VCaP (cell line): ENCODE data around the gene DUSP21.
"Not testable (repeated sequence)": the region's sequence is repeated elsewhere in the genome, so short reads cannot be mapped to it uniquely, and the experiment has no call there.

Experiments
- H3K27ac ChIP-seq: fragments of 450-650 bp; 2 replicates; pipeline ENCODE4 v1.5.1; 2017
- TF ChIP-seq, protein P1 (sequence below): fragments of 450-650 bp; conservative IDR thresholded peaks from 2 replicates; pipeline ENCODE4 v1.5.1; 2017; ENCODE audit warnings: mild to moderate bottlenecking, moderate library complexity

Gene DUSP21

DNA sequence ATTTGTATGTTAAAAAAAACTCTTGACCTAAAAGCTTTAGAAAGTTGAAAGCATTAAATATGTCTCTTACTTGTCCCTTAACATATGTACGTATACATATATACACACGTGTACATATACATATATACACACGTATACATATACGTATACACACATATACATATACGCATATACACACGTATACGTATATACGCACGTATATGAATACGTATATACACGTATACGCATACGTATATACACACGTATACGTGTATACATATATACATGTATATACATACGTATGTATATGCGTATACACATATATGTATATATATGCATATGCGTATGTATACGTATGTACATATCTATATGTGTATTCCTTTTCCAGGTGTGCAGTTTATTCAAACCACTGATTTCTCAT is 32.9 kb downstream of the DUSP21 start:
- H3K27ac ChIP-seq, result no peak overlapping the region
- TF ChIP-seq, protein P1, sequence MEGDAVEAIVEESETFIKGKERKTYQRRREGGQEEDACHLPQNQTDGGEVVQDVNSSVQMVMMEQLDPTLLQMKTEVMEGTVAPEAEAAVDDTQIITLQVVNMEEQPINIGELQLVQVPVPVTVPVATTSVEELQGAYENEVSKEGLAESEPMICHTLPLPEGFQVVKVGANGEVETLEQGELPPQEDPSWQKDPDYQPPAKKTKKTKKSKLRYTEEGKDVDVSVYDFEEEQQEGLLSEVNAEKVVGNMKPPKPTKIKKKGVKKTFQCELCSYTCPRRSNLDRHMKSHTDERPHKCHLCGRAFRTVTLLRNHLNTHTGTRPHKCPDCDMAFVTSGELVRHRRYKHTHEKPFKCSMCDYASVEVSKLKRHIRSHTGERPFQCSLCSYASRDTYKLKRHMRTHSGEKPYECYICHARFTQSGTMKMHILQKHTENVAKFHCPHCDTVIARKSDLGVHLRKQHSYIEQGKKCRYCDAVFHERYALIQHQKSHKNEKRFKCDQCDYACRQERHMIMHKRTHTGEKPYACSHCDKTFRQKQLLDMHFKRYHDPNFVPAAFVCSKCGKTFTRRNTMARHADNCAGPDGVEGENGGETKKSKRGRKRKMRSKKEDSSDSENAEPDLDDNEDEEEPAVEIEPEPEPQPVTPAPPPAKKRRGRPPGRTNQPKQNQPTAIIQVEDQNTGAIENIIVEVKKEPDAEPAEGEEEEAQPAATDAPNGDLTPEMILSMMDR, result no peak

DNA sequence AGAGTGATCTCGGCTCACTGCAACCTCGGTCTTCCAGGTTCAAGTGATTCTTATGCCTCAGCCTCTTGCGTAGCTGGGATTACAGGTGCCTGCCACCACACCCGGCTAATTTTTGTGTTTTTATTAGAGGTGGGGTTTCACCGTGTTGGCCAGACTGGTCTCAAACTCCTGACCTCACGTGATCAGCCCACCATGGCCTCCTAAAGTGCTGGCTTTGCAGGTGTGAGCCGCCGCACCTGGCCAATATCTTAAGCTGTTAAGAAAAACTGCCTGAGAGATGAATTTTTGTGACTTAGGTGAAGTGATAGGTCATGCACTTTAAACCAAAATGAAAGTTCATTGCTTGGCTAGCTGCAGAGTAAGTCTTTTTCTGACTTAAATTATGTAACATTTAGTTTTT is 35.0 kb downstream of the DUSP21 start:
- TF ChIP-seq, protein P1, result no peak
- H3K27ac ChIP-seq, result no peak overlapping the region

DNA sequence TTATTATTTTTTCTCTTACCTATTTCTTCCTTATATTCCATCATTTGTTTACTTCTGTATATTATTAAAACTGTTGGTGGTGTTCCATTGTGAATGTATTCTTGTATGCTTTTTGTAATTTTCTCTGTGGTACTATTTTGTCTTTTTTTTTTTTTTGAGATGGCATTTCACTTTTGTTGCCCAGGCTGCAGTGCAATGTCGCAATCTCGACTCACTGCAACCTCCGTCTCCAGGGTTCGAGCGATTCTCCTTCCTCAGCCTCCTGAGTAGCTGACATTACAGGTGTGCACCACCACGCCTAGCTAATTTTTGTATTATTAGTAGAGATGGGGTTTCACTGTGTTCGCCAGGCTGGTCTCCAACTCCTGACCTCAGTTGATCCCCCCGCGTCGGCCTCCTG is 37.7 kb downstream of the DUSP21 start:
- no peak overlapping the region for H3K27ac ChIP-seq

DNA sequence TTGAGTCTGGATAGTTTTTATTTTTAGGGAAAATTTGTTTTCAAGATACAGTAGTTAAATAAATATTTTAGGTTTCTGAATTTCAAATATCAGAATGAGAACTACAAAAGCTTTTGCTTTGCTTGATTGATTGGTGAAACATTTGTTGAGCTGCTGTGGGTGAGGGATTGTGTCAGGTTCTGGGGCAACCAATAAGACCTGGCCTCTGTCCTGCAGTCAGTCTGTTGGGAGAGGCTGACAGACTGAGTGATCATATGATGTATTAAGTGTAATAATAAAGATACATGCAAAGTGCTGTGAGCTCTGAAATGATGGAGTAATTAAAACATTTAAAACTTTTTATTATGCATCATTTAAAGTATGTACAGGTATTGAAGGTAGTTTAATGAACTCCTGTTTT is 38.8 kb downstream of the DUSP21 start:
- TF ChIP-seq, protein P1, result no peak
- no peak overlapping the region for H3K27ac ChIP-seq

More for the DNA sequence above, 37.7 kb downstream of the DUSP21 start:
- TF ChIP-seq, protein P1, result no peak

DNA sequence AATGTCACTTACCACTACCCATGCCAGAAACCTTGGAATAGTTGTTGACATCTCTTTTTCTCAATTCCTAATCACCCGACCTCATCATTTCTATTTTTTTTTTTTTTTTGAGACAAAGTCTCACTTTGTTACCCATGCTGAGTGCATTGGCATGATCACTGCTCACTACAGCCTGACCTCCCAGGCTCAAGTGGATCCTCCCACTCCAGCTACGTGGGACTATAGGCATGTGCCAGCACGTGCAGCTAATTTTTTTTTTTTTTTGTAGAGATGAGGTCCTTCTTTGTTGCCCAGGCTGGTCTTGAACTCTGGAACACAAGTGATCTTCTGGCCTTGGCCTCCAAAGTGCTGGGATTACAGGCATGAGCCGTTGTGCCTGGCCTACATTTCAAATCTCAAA is 41.1 kb downstream of the DUSP21 start:
- TF ChIP-seq, protein P1, result no peak
- H3K27ac ChIP-seq, result no peak overlapping the region

DNA sequence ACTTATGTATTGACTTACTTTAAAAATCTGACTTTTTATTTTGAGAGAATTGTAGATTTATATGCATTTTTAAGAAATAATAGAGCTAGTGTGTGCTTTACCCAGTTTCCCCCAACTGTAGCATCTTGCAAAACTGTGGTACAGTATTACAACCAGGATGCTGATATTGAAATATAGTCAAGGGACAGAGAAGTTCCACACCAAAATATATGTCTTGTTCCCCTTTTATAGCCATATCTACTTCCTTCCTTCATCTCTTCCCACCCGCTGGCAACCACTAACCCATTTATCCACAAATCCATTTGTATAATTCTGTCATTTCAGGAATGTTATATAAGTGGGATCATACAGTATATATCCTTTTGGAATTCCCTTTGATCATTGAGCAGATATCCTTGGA is 46.0 kb downstream of the DUSP21 start:
- no peak overlapping the region for H3K27ac ChIP-seq
- TF ChIP-seq, protein P1, result no peak

DNA sequence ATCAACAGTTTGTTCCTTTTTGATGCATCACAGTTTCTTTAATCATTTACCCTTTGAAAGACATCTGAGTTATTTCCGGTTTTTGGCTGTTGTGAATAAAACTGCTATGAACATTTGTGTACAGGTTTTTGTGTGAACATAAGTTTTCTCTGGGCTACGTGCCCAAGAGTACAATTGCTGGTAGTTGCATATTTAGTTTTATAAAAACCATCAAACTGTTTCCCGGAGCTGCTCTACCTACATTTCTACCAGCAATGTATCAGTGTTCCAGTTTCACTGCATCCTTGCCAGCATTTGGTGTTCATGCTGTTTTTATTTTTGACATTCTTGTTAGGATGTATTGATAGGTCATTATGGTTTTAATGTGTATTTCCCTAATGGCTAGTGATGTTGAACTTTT is 46.4 kb downstream of the DUSP21 start:
- no peak overlapping the region for H3K27ac ChIP-seq

DNA sequence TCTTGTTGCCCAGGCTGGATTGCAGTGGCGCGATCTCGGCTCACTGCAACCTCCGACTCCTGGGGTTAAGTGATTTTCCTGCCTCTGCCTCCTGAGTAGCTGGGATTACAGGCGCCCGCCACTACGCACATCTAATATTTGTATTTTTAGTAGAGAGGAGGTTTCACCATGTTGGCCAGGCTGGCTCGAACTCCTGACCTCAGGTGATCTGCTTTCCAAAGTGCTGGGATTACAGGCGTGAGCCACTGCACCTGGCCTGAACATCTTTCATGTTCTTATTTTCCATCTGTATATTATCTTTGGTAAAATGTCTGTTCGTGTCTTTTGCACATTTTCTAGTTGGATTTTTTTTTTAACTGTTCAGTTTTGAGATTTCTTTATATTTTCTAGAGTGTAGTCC is 46.9 kb downstream of the DUSP21 start:
- not testable (repeated sequence) for H3K27ac ChIP-seq

More for the DNA sequence above, 46.4 kb downstream of the DUSP21 start:
- TF ChIP-seq, protein P1, result no peak
